Measurements from ENCODE around the gene NCOA6.
A peak's percentile ranks its signal among the peaks of the same experiment; 100 is the strongest.

Gene NCOA6

GRCh38 chr20:34768096-34768495 is 57.4 kb downstream of the NCOA6 start:
- DNase-seq, result no peak
- no peak for ATAC-seq
- Mint-ChIP-seq H3K27ac (no peak overlapping the region), H3K27me3 (no peaks in the 10 kb centered on the region), H3K4me3 (no peak overlapping the region), H3K9me3 (no peaks in the 10 kb centered on the region), H3K4me1 (no peaks in the 10 kb centered on the region)

- ATAC-seq (no peak), DNase-seq (no peak)
- Mint-ChIP-seq H3K27ac (peak overlapping the region in 1 of 2 donors; percentile 69), H3K4me3 (no peak overlapping the region), H3K9me3 (no peaks in the 10 kb centered on the region), H3K27me3 (no peaks in the 10 kb centered on the region), H3K4me1 (no peaks in the 10 kb centered on the region)
These were observed 63.4 kb downstream of the NCOA6 start for GRCh38 chr20:34762031-34762555.

GRCh38 chr20:34755367-34755766 is 70.1 kb downstream of the NCOA6 start:
- Mint-ChIP-seq H3K9me3 (no peaks in the 10 kb centered on the region), H3K27ac (no peak overlapping the region), H3K4me1 (no peaks in the 10 kb centered on the region), H3K4me3 (no peak overlapping the region), H3K27me3 (no peaks in the 10 kb centered on the region)
- ATAC-seq (no peak), DNase-seq (no peak)

GRCh38 chr20:34754611-34755010 is 70.8 kb downstream of the NCOA6 start:
- no peaks in the 10 kb centered on the region for H3K27me3 Mint-ChIP-seq
- ATAC-seq, result no peak
- H3K27ac Mint-ChIP-seq, result peak overlapping the region in 1 of 2 donors; percentile 77
- no peaks in the 10 kb centered on the region for H3K9me3 Mint-ChIP-seq
- H3K4me1 Mint-ChIP-seq, result no peaks in the 10 kb centered on the region
- no peak overlapping the region for H3K4me3 Mint-ChIP-seq
- no peak for DNase-seq

- no peak for ATAC-seq
- H3K9me3 Mint-ChIP-seq, result no peaks in the 10 kb centered on the region
- no peaks in the 10 kb centered on the region for H3K4me1 Mint-ChIP-seq
- DNase-seq, result no peak
- no peaks in the 10 kb centered on the region for H3K27me3 Mint-ChIP-seq
- H3K27ac Mint-ChIP-seq, result no peak overlapping the region
- H3K4me3 Mint-ChIP-seq, result no peak overlapping the region
These were observed 71.6 kb downstream of the NCOA6 start for GRCh38 chr20:34753706-34754461.

GRCh38 chr20:34751453-34751852 is 74.0 kb downstream of the NCOA6 start:
- Mint-ChIP-seq H3K9me3 (no peaks in the 10 kb centered on the region), H3K4me1 (peaks cover 5% of the 10 kb centered on the region), H3K4me3 (no peak overlapping the region), H3K27me3 (no peaks in the 10 kb centered on the region), H3K27ac (no peak overlapping the region)
- no peak for DNase-seq
- no peak for ATAC-seq

- Mint-ChIP-seq H3K9me3 (no peaks in the 10 kb centered on the region), H3K27ac (no peak overlapping the region), H3K4me3 (no peak overlapping the region), H3K27me3 (no peaks in the 10 kb centered on the region), H3K4me1 (peaks cover 5% of the 10 kb centered on the region)
- DNase-seq, result no peak
- ATAC-seq, result no peak
These were observed 75.0 kb downstream of the NCOA6 start for GRCh38 chr20:34750484-34750883.

- Mint-ChIP-seq H3K27ac (no peak overlapping the region), H3K4me3 (no peak overlapping the region), H3K27me3 (no peaks in the 10 kb centered on the region), H3K9me3 (no peaks in the 10 kb centered on the region), H3K4me1 (peaks cover 5% of the 10 kb centered on the region)
- DNase-seq (no peak), ATAC-seq (no peak)
These were observed 76.7 kb downstream of the NCOA6 start for GRCh38 chr20:34748709-34749108.

- Mint-ChIP-seq H3K27ac (peak overlapping the region in 1 of 2 donors; percentile 7), H3K9me3 (no peaks in the 10 kb centered on the region), H3K27me3 (no peaks in the 10 kb centered on the region), H3K4me3 (no peak overlapping the region), H3K4me1 (peaks cover 5% of the 10 kb centered on the region)
- no peak for DNase-seq
- ATAC-seq, result no peak
These were observed 78.0 kb downstream of the NCOA6 start for GRCh38 chr20:34747479-34747878.

GRCh38 chr20:34746674-34747073 is 78.8 kb downstream of the NCOA6 start:
- Mint-ChIP-seq H3K4me3 (no peak overlapping the region), H3K27me3 (no peaks in the 10 kb centered on the region), H3K9me3 (no peaks in the 10 kb centered on the region), H3K27ac (no peak overlapping the region), H3K4me1 (peaks cover 5% of the 10 kb centered on the region)
- ATAC-seq (no peak), DNase-seq (no peak)

GRCh38 chr20:34744847-34745246 is 80.6 kb downstream of the NCOA6 start:
- H3K4me1 Mint-ChIP-seq, result peaks cover 5% of the 10 kb centered on the region
- H3K27me3 Mint-ChIP-seq, result no peaks in the 10 kb centered on the region
- H3K4me3 Mint-ChIP-seq, result no peak overlapping the region
- ATAC-seq (no peak), DNase-seq (no peak)
- H3K27ac Mint-ChIP-seq, result no peak overlapping the region
- no peaks in the 10 kb centered on the region for H3K9me3 Mint-ChIP-seq

GRCh38 chr20:34744340-34744739 is 81.1 kb downstream of the NCOA6 start:
- ATAC-seq (no peak), DNase-seq (no peak)
- peaks cover 5% of the 10 kb centered on the region for H3K4me1 Mint-ChIP-seq
- no peaks in the 10 kb centered on the region for H3K27me3 Mint-ChIP-seq
- no peak overlapping the region for H3K4me3 Mint-ChIP-seq
- no peak overlapping the region for H3K27ac Mint-ChIP-seq
- no peaks in the 10 kb centered on the region for H3K9me3 Mint-ChIP-seq

GRCh38 chr20:34743039-34743438 is 82.4 kb downstream of the NCOA6 start:
- H3K27ac Mint-ChIP-seq, result peak overlapping the region; percentile 23 to 90
- DNase-seq (no peak), ATAC-seq (no peak)
- peaks cover 5% of the 10 kb centered on the region for H3K4me1 Mint-ChIP-seq
- no peaks in the 10 kb centered on the region for H3K9me3 Mint-ChIP-seq
- no peaks in the 10 kb centered on the region for H3K27me3 Mint-ChIP-seq
- H3K4me3 Mint-ChIP-seq, result no peak overlapping the region

GRCh38 chr20:34736106-34736735 is 89.2 kb downstream of the NCOA6 start:
- Mint-ChIP-seq H3K4me1 (no peaks in the 10 kb centered on the region), H3K9me3 (no peaks in the 10 kb centered on the region), H3K27me3 (no peaks in the 10 kb centered on the region), H3K27ac (no peak overlapping the region), H3K4me3 (no peak overlapping the region)
- ATAC-seq (no peak), DNase-seq (no peak)

- Mint-ChIP-seq H3K9me3 (no peaks in the 10 kb centered on the region), H3K4me3 (no peak overlapping the region), H3K27ac (no peak overlapping the region), H3K27me3 (no peaks in the 10 kb centered on the region), H3K4me1 (no peaks in the 10 kb centered on the region)
- DNase-seq (no peak), ATAC-seq (no peak)
These were observed 92.9 kb downstream of the NCOA6 start for GRCh38 chr20:34732523-34732922.

- no peak overlapping the region for H3K27ac Mint-ChIP-seq
- ATAC-seq, result no peak
- H3K27me3 Mint-ChIP-seq, result no peaks in the 10 kb centered on the region
- no peaks in the 10 kb centered on the region for H3K4me1 Mint-ChIP-seq
- H3K4me3 Mint-ChIP-seq, result no peak overlapping the region
- H3K9me3 Mint-ChIP-seq, result no peaks in the 10 kb centered on the region
- no peak for DNase-seq
These were observed 96.0 kb downstream of the NCOA6 start for GRCh38 chr20:34729416-34729815.

All from stimulated activated naive CD8-positive, alpha-beta T cell treated with anti-CD3 and anti-CD28 coated beads, Interleukin-15, amount 100 ng/mL, for 72 hours (primary cell).